ENCODE results near the gene RNASE13. TPM values are rescaled to one million over a fixed set of nuclear protein-coding genes. Genes with fewer than 3 reads are reported as not detected.

The RNASE13 gene
- total RNA-seq, 2 donors from 2014 or later = not detected

DNA sequence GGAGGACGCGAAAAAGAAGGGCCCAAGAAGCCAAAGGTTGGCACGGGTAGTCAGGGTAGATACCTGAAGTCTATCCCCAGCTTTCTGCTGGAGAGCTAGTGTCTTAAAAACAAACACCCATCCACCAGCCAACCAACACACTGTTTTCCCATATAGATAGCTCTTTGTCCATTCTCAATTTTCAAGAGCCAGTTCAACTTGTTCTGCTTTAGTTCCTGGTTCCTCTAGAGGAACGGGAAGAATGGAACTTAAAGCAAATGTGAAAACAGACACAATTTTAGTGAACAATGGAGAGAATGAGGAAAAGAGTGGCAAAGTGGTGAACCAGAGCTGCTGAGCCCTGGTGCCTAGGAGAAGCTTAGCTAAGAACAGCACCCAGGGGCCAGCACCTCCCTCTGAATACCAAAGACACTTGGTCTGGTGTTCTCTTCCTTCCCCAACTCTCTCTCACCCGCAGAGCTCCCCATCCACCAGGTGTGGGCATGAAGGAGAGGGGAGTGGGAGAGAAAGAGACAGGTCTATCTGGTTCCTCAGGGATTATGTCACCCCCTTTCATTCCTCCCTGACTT, 13.5 kb downstream of the RNASE13 start:
- H3K36me3 ChIP-seq (ENCODE audit: control insufficient read depth, insufficient read depth, low read length) = peaks cover 6% of the 10 kb centered on the region
- no peaks in the 10 kb centered on the region for H3K4me1 ChIP-seq (ENCODE audit: control insufficient read depth, insufficient read depth, low read length)
- 88 to 93% methylated on average over 4 of the region's 5 CpGs for WGBS, 2 experiments (ENCODE audit: insufficient coverage in 1 of 2, insufficient read length in 1 of 2)
- H3K27me3 ChIP-seq (ENCODE audit: control insufficient read depth, insufficient read depth, low read length, poor library complexity, severe bottlenecking) = peaks cover 11% of the 10 kb centered on the region
- no peak overlapping the region for H3K4me3 Mint-ChIP-seq
- DNase-seq = no peak
- TF ChIP-seq, protein P1, sequence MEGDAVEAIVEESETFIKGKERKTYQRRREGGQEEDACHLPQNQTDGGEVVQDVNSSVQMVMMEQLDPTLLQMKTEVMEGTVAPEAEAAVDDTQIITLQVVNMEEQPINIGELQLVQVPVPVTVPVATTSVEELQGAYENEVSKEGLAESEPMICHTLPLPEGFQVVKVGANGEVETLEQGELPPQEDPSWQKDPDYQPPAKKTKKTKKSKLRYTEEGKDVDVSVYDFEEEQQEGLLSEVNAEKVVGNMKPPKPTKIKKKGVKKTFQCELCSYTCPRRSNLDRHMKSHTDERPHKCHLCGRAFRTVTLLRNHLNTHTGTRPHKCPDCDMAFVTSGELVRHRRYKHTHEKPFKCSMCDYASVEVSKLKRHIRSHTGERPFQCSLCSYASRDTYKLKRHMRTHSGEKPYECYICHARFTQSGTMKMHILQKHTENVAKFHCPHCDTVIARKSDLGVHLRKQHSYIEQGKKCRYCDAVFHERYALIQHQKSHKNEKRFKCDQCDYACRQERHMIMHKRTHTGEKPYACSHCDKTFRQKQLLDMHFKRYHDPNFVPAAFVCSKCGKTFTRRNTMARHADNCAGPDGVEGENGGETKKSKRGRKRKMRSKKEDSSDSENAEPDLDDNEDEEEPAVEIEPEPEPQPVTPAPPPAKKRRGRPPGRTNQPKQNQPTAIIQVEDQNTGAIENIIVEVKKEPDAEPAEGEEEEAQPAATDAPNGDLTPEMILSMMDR (conservative IDR thresholded peaks at IDR 0.05) = no peak
- H3K9ac ChIP-seq (ENCODE audit: extremely low read depth, low read length, poor library complexity, severe bottlenecking) = no peak overlapping the region
- no peak overlapping the region for H3K27ac Mint-ChIP-seq
- peaks cover 27% of the 10 kb centered on the region for H3K4me1 Mint-ChIP-seq
- no peak overlapping the region for H3K27ac ChIP-seq (ENCODE audit: low read depth, low read length)
- peaks cover 26% of the 10 kb centered on the region for H3K27me3 Mint-ChIP-seq (ENCODE audit: insufficient read depth)
- H3K9me3 ChIP-seq (ENCODE audit: control insufficient read depth, low read length) = no peaks in the 10 kb centered on the region
- no peaks in the 10 kb centered on the region for H3K9me3 Mint-ChIP-seq
- no peak overlapping the region for H3K4me3 ChIP-seq (ENCODE audit: low read length)
- peaks cover 42% of the 10 kb centered on the region for H3K36me3 Mint-ChIP-seq (ENCODE audit: low read depth)

DNA sequence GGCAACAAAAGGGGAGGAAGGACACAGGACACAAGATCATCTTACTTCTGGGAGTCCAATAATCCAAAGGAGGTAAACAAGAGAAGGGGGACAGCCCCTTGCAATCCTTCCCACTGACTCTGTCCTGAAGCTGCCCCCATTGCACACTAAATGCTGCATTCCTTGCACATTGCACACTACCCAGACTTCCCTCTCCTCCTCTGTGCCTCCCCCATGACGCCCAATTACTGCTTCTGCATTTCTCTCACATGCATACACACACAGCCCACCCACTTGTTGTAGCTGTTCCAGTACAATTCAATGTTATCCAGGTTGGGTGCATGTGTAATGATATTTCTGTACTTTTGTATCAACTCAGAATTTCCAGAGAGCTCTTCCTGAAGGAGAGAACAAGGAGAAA, 15.2 kb downstream of the RNASE13 start:
- H3K27ac ChIP-seq (ENCODE audit: low read depth, low read length) = no peak overlapping the region
- no peak overlapping the region for H3K4me3 Mint-ChIP-seq
- peaks cover 25% of the 10 kb centered on the region for H3K4me1 Mint-ChIP-seq
- H3K36me3 ChIP-seq (ENCODE audit: control insufficient read depth, insufficient read depth, low read length) = peaks cover 6% of the 10 kb centered on the region
- no peaks in the 10 kb centered on the region for H3K4me1 ChIP-seq (ENCODE audit: control insufficient read depth, insufficient read depth, low read length)
- peaks cover 42% of the 10 kb centered on the region for H3K36me3 Mint-ChIP-seq (ENCODE audit: low read depth)
- H3K9me3 Mint-ChIP-seq = no peaks in the 10 kb centered on the region
- H3K27me3 ChIP-seq (ENCODE audit: control insufficient read depth, insufficient read depth, low read length, poor library complexity, severe bottlenecking) = peaks cover 8% of the 10 kb centered on the region
- no peak overlapping the region for H3K4me3 ChIP-seq (ENCODE audit: low read length)
- DNase-seq = no peak
- no peak overlapping the region for H3K9ac ChIP-seq (ENCODE audit: extremely low read depth, low read length, poor library complexity, severe bottlenecking)
- no peaks in the 10 kb centered on the region for H3K9me3 ChIP-seq (ENCODE audit: control insufficient read depth, low read length)
- TF ChIP-seq, protein P1 (conservative IDR thresholded peaks at IDR 0.05) = no peak
- WGBS, 2 experiments (ENCODE audit: insufficient coverage in 1 of 2, insufficient read length in 1 of 2) = 86% methylated on average over 1 of the region's 1 CpG; no CpG with 5 or more reads in 1 of the 2 experiments
- no peak overlapping the region for H3K27ac Mint-ChIP-seq
- H3K27me3 Mint-ChIP-seq (ENCODE audit: insufficient read depth) = peaks cover 26% of the 10 kb centered on the region

DNA sequence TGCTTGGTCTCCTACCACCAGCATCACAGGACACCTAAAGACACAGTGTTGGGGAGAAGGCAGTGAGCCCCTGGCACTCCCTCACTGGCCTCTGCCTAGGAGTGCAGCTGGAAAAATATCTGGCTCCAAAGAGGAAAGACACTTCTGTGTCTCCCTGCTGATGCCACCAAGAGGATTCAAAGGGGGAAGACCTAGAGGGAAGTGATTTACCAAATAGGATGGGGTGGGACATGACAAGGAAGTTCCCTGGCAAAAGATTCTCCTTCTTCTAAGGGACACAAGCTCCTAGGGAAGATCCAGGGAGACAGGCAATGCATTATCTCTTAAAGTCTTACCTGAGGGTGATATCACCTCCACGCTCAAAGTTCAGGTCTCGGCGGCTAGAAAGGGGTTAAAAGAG, 15.8 kb downstream of the RNASE13 start:
- TF ChIP-seq, protein P1 (conservative IDR thresholded peaks at IDR 0.05) = no peak
- Mint-ChIP-seq H3K27ac (no peak overlapping the region), H3K4me1 (peaks cover 20% of the 10 kb centered on the region), H3K9me3 (no peaks in the 10 kb centered on the region), H3K27me3 (ENCODE audit: insufficient read depth) (peaks cover 21% of the 10 kb centered on the region), H3K36me3 (ENCODE audit: low read depth) (peaks cover 42% of the 10 kb centered on the region), H3K4me3 (no peak overlapping the region)
- Histone ChIP-seq H3K4me1 (ENCODE audit: control insufficient read depth, insufficient read depth, low read length) (no peaks in the 10 kb centered on the region), H3K27me3 (ENCODE audit: control insufficient read depth, insufficient read depth, low read length, poor library complexity, severe bottlenecking) (peaks cover 3% of the 10 kb centered on the region), H3K9ac (ENCODE audit: extremely low read depth, low read length, poor library complexity, severe bottlenecking) (no peak overlapping the region), H3K27ac (ENCODE audit: low read depth, low read length) (no peak overlapping the region), H3K4me3 (ENCODE audit: low read length) (no peak overlapping the region), H3K9me3 (ENCODE audit: control insufficient read depth, low read length) (no peaks in the 10 kb centered on the region), H3K36me3 (ENCODE audit: control insufficient read depth, insufficient read depth, low read length) (peaks cover 6% of the 10 kb centered on the region)
- no peak for DNase-seq
- 95% methylated on average over 3 of the region's 3 CpGs; no CpG with 5 or more reads in 1 of the 2 experiments for WGBS, 2 experiments (ENCODE audit: insufficient coverage in 1 of 2, insufficient read length in 1 of 2)
